ENCODE measurements around the gene TIMM44.

Gene TIMM44

GRCh38 chr19:7881910-7882309, 61.6 kb downstream of the TIMM44 start:
- DNase-seq (ENCODE audit: low read depth in 2 of 2): no peak
- TF ChIP-seq CTCF (IDR thresholded peaks at IDR 0.05; ENCODE audit: low read depth, low read length): no peak
- H3K4me3 ChIP-seq (replicated peaks in 1 of 2; ENCODE audit: low read depth in 2 of 2, low read length in 2 of 2): no peak overlapping the region

GRCh38 chr19:7879836-7880235, 63.6 kb downstream of the TIMM44 start:
- DNase-seq (ENCODE audit: low read depth in 2 of 2): no peak
- TF ChIP-seq CTCF (IDR thresholded peaks at IDR 0.05; ENCODE audit: low read depth, low read length): no peak
- no peak overlapping the region for H3K4me3 ChIP-seq (replicated peaks in 1 of 2; ENCODE audit: low read depth in 2 of 2, low read length in 2 of 2)

GRCh38 chr19:7879111-7879807, 64.2 kb downstream of the TIMM44 start:
- no peak for TF ChIP-seq CTCF (IDR thresholded peaks at IDR 0.05; ENCODE audit: low read depth, low read length)
- H3K4me3 ChIP-seq (replicated peaks in 1 of 2; ENCODE audit: low read depth in 2 of 2, low read length in 2 of 2): no peak overlapping the region
- DNase-seq (ENCODE audit: low read depth in 2 of 2): no peak

- TF ChIP-seq CTCF (IDR thresholded peaks at IDR 0.05; ENCODE audit: low read depth, low read length): no peak
- no peak overlapping the region for H3K4me3 ChIP-seq (replicated peaks in 1 of 2; ENCODE audit: low read depth in 2 of 2, low read length in 2 of 2)
- peak in 1 of 2 donors; percentile 37 for DNase-seq (ENCODE audit: low read depth in 2 of 2)
Measured at GRCh38 chr19:7877249-7877836, 66.1 kb downstream of the TIMM44 start.
